K562 (cell line): Measurements from ENCODE around the gene ZNF689. TPM values are rescaled to one million over a fixed set of nuclear protein-coding genes. Genes with fewer than 3 reads are reported as not detected.

ENCODE experiments used
- ATF7 ChIP-seq: fragments of 450-650 bp; IDR thresholded peaks from 2 replicates; pipeline ENCODE4 v1.7.1; 2014; ENCODE audit warnings: mild to moderate bottlenecking, moderate library complexity
- BACH1 ChIP-seq: fragments of 200-800 bp; sonication (Bioruptor generic); IDR thresholded peaks from 2 replicates; pipeline ENCODE4 v1.6.1; 2016; ENCODE audit warnings: missing genetic modification characterization, missing compliant biosample characterization
- CLOCK ChIP-seq: fragments of 250-450 bp; sonication (Bioruptor Pico); IDR thresholded peaks from 2 replicates; pipeline ENCODE4 v1.4.0; 2020; ENCODE audit warnings: mild to moderate bottlenecking, moderate library complexity, borderline replicate concordance
- CTBP1 ChIP-seq: fragments of 450-650 bp; IDR thresholded peaks from 2 replicates; pipeline ENCODE4 v1.6.1; 2016; ENCODE audit warnings: borderline replicate concordance
- E4F1 ChIP-seq: fragments of 250-450 bp; sonication (Bioruptor Pico); IDR thresholded peaks from 2 replicates; pipeline ENCODE4 v1.5.0; 2021; ENCODE audit warnings: mild to moderate bottlenecking, borderline replicate concordance
- EP300 ChIP-seq: IDR thresholded peaks from 2 replicates; pipeline ENCODE4 v1.6.1; 2012; ENCODE audit warnings: low read length, improper control_type of control experiment
- ESRRB ChIP-seq: fragments of 250-450 bp; sonication (Bioruptor Pico); IDR thresholded peaks from 2 replicates; pipeline ENCODE4 v1.5.0; 2020; ENCODE audit warnings: mild to moderate bottlenecking, moderate library complexity, borderline replicate concordance
- GTF2E2 ChIP-seq: fragments of 200-800 bp; sonication (Bioruptor generic); IDR thresholded peaks from 2 replicates; pipeline ENCODE4 v1.6.1; 2016; ENCODE audit warnings: missing genetic modification characterization, missing compliant biosample characterization
- NR4A1 ChIP-seq, 2 experiments: fragments of 250-450 bp in 1 of 2; fragments of 450-650 bp in 1 of 2; sonication (Bioruptor Pico) in 1 of 2; IDR thresholded peaks; 2 replicates each; pipeline versions ENCODE4 v1.4.0 to v1.6.1; 2016 to 2020; ENCODE audit warnings: mild to moderate bottlenecking in 2 of 2, missing compliant biosample characterization in 1 of 2, missing genetic modification characterization in 1 of 2, moderate library complexity in 1 of 2
- SMAD4 ChIP-seq: fragments of 250-450 bp; sonication (Bioruptor Pico); conservative IDR thresholded peaks from 2 replicates; pipeline ENCODE4 v1.8.0; 2021; ENCODE audit warnings: inconsistent platforms, mild to moderate bottlenecking, moderate library complexity
- SRSF9 ChIP-seq: fragments of 200-400 bp; formaldehyde crosslinking; IDR thresholded peaks from 2 replicates; pipeline ENCODE4 v1.6.1; 2017; ENCODE audit warnings: low read depth, low read length, borderline replicate concordance
- STAG1 ChIP-seq: sonication (generic); formaldehyde crosslinking; IDR thresholded peaks from 2 replicates; pipeline ENCODE4 v1.5.0; 2020; ENCODE audit warnings: missing genetic modification reagents, borderline replicate concordance
- ZNF133 ChIP-seq: fragments of 250-450 bp; sonication (Bioruptor Pico); IDR thresholded peaks from 2 replicates; pipeline ENCODE4 v1.4.0; 2020; ENCODE audit warnings: mild to moderate bottlenecking
- ZNF277 ChIP-seq: fragments of 250-450 bp; sonication (Bioruptor Pico); IDR thresholded peaks from 2 replicates; pipeline ENCODE4 v1.8.0; 2022; ENCODE audit warnings: inconsistent platforms, mild to moderate bottlenecking, moderate library complexity, borderline replicate concordance
- ZNF316 ChIP-seq: fragments of 450-650 bp; IDR thresholded peaks from 2 replicates; pipeline ENCODE4 v1.6.1; 2016
- ZNF41 ChIP-seq: fragments of 250-450 bp; sonication (Bioruptor Pico); conservative IDR thresholded peaks from 2 replicates; pipeline ENCODE4 v1.4.0; 2020; ENCODE audit warnings: mild to moderate bottlenecking
- polyA plus RNA-seq, 8 experiments: library from polyadenylated mRNA; depleted of rRNA in 4 of 8; stranded (reverse) in 5 of 8; unstranded in 3 of 8; fragments of >200 nt; fragmentation: Nextera tagmentation in 2 of 8; fragmentation: Illumina TruSeq in 1 of 8; extraction: Ambion mirVana in 2 of 8; extraction: Trizol in 1 of 8; gene quantifications; 2 replicates each; pipeline versions ENCODE4 v1.2.1 to v1.2.3, GENCODE V29; 2011 to 2014; ENCODE audit warnings: inconsistent platforms in 1 of 8, missing spikeins in 1 of 8
- total RNA-seq, 7 experiments: library from RNA; depleted of rRNA in 6 of 7; stranded (reverse); fragments of >200 nt in 6 of 7; fragmentation: Illumina TruSeq in 2 of 7; extraction: Trizol in 2 of 7; gene quantifications; 2 replicates each; pipeline versions ENCODE4 v1.2.1 to v1.2.3, GENCODE V29; 2011 to 2021; ENCODE audit warnings: low replicate concordance in 1 of 7
- TF ChIP-seq, protein P1 (sequence below): sonication (generic); formaldehyde crosslinking; IDR thresholded peaks from 2 replicates; pipeline ENCODE4 v1.8.1; 2023; ENCODE audit warnings: mild to moderate bottlenecking, missing genetic modification reagents

The ZNF689 gene
- total and polyA plus RNA-seq, 9 of the 15 experiments (the other 6 are each of a cell fraction or from before 2014, with no cell fraction given), result 5.4 to 15.4 (median 10.8) TPM

DNA sequence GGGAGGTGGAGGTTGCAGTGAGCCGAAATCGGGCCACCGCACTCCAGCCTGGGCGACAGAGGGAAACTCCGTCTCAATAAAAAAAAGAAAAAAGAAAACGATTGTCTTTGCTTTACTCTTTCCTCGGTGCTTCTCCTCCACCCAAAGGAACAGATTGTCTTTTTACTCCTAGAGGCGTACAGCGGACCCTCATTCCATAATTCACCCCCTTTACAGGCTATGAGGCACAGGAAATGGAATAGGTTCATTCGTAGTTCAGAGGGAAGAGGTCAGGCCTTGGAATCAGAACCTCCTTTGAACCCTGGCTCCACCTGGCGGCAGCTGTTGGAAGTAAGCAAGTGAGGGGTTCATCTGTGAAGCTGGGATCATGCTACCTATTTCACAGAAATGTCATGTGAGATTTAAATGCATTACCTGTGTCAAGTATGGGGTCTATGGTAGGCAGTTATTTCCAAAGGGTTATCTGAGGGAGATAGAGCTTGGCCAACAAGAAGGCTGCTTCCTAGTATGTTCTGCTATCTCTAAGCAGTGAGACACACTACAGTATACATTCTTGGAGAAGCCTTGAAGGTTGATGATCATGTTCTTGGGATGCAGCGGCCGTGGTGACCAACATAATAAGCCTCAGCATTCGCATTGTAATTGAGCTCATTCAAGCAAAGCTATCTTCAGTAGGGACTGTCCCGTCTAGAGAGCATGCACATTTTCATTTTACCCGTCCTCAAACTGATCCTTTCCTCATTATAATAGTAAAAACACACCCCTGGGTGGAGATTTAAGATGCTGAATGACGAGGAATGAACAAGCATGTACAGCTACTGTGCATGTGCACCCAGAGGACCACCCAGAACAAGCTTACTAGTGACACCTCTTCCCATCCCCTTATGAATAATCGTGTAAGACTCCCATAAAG is 18.7 kb upstream of the ZNF689 start (continued):
- TF ChIP-seq ZNF133 (CRISPR knock-in tag), result no peak
- no peak for TF ChIP-seq ESRRB (CRISPR knock-in tag)
- peak; percentile 28; the same call in 1 of the 2 replicates for TF ChIP-seq BACH1 (tag)
- TF ChIP-seq ZNF41 (CRISPR knock-in tag), result no peak
- no peak for TF ChIP-seq NR4A1 (CRISPR knock-in tag; IDR thresholded peaks at IDR 0.05)
- peak; percentile 73; the same call in 1 of the 2 replicates for TF ChIP-seq NR4A1 (tag; IDR thresholded peaks at IDR 0.05)
- TF ChIP-seq CTBP1, result 0 out of 2 replicates have a peak, but pooled peaks have one; percentile 36
- TF ChIP-seq GTF2E2 (tag), result no peak
- 0 out of 2 replicates have a peak, but pooled peaks have one; percentile 65 for TF ChIP-seq SMAD4 (CRISPR knock-in tag)
- TF ChIP-seq ZNF277 (CRISPR knock-in tag), result no peak
- peak; percentile 78; the same call in 1 of the 2 replicates for TF ChIP-seq STAG1 (CRISPR knock-in tag)
- no peak for TF ChIP-seq E4F1
- no peak for TF ChIP-seq ZNF316
- TF ChIP-seq CLOCK (CRISPR knock-in tag), result no peak
- no peak for TF ChIP-seq SRSF9
- TF ChIP-seq, protein P1, sequence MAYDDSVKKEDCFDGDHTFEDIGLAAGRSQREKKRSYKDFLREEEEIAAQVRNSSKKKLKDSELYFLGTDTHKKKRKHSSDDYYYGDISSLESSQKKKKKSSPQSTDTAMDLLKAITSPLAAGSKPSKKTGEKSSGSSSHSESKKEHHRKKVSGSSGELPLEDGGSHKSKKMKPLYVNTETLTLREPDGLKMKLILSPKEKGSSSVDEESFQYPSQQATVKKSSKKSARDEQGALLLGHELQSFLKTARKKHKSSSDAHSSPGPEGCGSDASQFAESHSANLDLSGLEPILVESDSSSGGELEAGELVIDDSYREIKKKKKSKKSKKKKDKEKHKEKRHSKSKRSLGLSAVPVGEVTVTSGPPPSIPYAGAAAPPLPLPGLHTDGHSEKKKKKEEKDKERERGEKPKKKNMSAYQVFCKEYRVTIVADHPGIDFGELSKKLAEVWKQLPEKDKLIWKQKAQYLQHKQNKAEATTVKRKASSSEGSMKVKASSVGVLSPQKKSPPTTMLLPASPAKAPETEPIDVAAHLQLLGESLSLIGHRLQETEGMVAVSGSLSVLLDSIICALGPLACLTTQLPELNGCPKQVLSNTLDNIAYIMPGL (CRISPR knock-in tag), result no peak
- 0 out of 2 replicates have a peak, but pooled peaks have one; percentile 28 for TF ChIP-seq ATF7
- TF ChIP-seq EP300, result peak; percentile 34; the same call in 1 of the 2 replicates
